ENCODE results near the gene ACAD10. TPM values are rescaled to one million over a fixed set of nuclear protein-coding genes. Genes with fewer than 3 reads are reported as not detected.

ACAD10 gene
- total and polyA plus RNA-seq, 2 of the 13 experiments (the other 11 are each of a cell fraction or from before 2014, with no cell fraction given): 15.2 to 16.3 TPM

GRCh38 chr12:111791507-111791906 is 105.7 kb downstream of the ACAD10 start:
- DNase-seq (ENCODE audit: low spot score) (no peak), ATAC-seq (peak; percentile 18; the same call in 1 of the 3 replicates), FAIRE-seq (no peak)
- Histone ChIP-seq H3K36me3 (replicated peaks in 1 of 2; ENCODE audit: control insufficient read depth in 1 of 2, insufficient read depth in 2 of 2, low read length in 2 of 2) (peaks cover 29 to 70% of the 10 kb centered on the region in 2 experiments), H3K9ac (ENCODE audit: insufficient read depth, low read depth, low read length) (no peak overlapping the region), H3K27me3 (ENCODE audit: control insufficient read depth in 1 of 2, insufficient read depth in 2 of 2, low read length in 2 of 2) (no peaks in the 10 kb centered on the region), H3K4me1 (ENCODE audit: insufficient read depth, low read length) (peaks cover 34% of the 10 kb centered on the region), H3K4me2 (ENCODE audit: low read depth, low read length) (no peak overlapping the region), H3K4me3 (replicated peaks in 1 of 3; ENCODE audit: insufficient read depth in 1 of 3, low read depth in 2 of 3, low read length in 3 of 3) (no peak overlapping the region), H3K79me2 (ENCODE audit: insufficient read depth, low read length) (no peaks in the 10 kb centered on the region), H3K9me3 (ENCODE audit: low read length) (no peaks in the 10 kb centered on the region), H3K27ac (ENCODE audit: extremely low read length, insufficient read depth, low read length) (no peak overlapping the region), H4K20me1 (ENCODE audit: insufficient read depth, low read length) (no peaks in the 10 kb centered on the region), H2AFZ (ENCODE audit: low read length) (no peak overlapping the region)
- TF ChIP-seq MED1 (CRISPR knock-in tag; IDR thresholded peaks at IDR 0.05): no peak
- TF ChIP-seq ZNF329 (CRISPR knock-in tag; IDR thresholded peaks at IDR 0.05; ENCODE audit: low read depth): no peak
- TF ChIP-seq SP2 (CRISPR knock-in tag; IDR thresholded peaks at IDR 0.05): no peak
- TF ChIP-seq ZSCAN22 (CRISPR knock-in tag; IDR thresholded peaks at IDR 0.05): no peak
- TF ChIP-seq ZNF589 (CRISPR knock-in tag; conservative IDR thresholded peaks at IDR 0.05): no peak
- intact Hi-C loops (cut with micrococcal nuclease; ENCODE audit: unreplicated experiment): no loop called here
- ChIA-PET CTCF (ENCODE audit: low intra/inter-chr PET ratio, low total read pairs) (no interaction called here), POLR2A (interaction anchor here (1.2 kb wide), 1 partner anchor 37 kb away, joined by 3 read pairs; no protein-coding TSS in a partner anchor)
- in situ Hi-C loops (cut with HindIII; ENCODE audit: extremely low pct_ligation_motif_present, low pct_unique_long_range_greater_than_20kb): loop anchor here (5.0 kb wide), 1 partner anchor 34 kb away; no protein-coding TSS in a partner anchor
- no TSS peak for BruUV-seq (replicated peaks)
- WGBS (ENCODE audit: low lambda C conversion rate): 69% methylated on average over 4 of the region's 8 CpGs

GRCh38 chr12:111792155-111792855 is 106.5 kb downstream of the ACAD10 start:
- POLR2A ChIA-PET: no interaction called here
- Histone ChIP-seq H3K4me2 (ENCODE audit: low read depth, low read length) (no peak overlapping the region), H3K36me3 (replicated peaks in 1 of 2; ENCODE audit: control insufficient read depth in 1 of 2, insufficient read depth in 2 of 2, low read length in 2 of 2) (peaks cover 27 to 69% of the 10 kb centered on the region in 2 experiments), H3K27ac (ENCODE audit: extremely low read length, insufficient read depth, low read length) (no peak overlapping the region), H4K20me1 (ENCODE audit: insufficient read depth, low read length) (no peaks in the 10 kb centered on the region), H3K4me1 (ENCODE audit: insufficient read depth, low read length) (peaks cover 26% of the 10 kb centered on the region), H3K9me3 (ENCODE audit: low read length) (no peaks in the 10 kb centered on the region), H2AFZ (ENCODE audit: low read length) (no peak overlapping the region), H3K27me3 (ENCODE audit: control insufficient read depth in 1 of 2, insufficient read depth in 2 of 2, low read length in 2 of 2) (no peaks in the 10 kb centered on the region), H3K9ac (ENCODE audit: insufficient read depth, low read depth, low read length) (no peak overlapping the region), H3K4me3 (replicated peaks in 1 of 3; ENCODE audit: insufficient read depth in 1 of 3, low read depth in 2 of 3, low read length in 3 of 3) (no peak overlapping the region), H3K79me2 (ENCODE audit: insufficient read depth, low read length) (no peaks in the 10 kb centered on the region)
- TF ChIP-seq RORA (CRISPR knock-in tag; IDR thresholded peaks at IDR 0.05) (no peak), ZNF260 (CRISPR knock-in tag; IDR thresholded peaks at IDR 0.05; ENCODE audit: borderline replicate concordance, low read depth) (no peak), RNF2 (conservative IDR thresholded peaks at IDR 0.05; ENCODE audit: low read depth) (no peak), AGO2 (optimal IDR thresholded peaks at IDR 0.05; ENCODE audit: low read depth, low read length) (peak; percentile 54)
- TF ChIP-seq, protein P1, sequence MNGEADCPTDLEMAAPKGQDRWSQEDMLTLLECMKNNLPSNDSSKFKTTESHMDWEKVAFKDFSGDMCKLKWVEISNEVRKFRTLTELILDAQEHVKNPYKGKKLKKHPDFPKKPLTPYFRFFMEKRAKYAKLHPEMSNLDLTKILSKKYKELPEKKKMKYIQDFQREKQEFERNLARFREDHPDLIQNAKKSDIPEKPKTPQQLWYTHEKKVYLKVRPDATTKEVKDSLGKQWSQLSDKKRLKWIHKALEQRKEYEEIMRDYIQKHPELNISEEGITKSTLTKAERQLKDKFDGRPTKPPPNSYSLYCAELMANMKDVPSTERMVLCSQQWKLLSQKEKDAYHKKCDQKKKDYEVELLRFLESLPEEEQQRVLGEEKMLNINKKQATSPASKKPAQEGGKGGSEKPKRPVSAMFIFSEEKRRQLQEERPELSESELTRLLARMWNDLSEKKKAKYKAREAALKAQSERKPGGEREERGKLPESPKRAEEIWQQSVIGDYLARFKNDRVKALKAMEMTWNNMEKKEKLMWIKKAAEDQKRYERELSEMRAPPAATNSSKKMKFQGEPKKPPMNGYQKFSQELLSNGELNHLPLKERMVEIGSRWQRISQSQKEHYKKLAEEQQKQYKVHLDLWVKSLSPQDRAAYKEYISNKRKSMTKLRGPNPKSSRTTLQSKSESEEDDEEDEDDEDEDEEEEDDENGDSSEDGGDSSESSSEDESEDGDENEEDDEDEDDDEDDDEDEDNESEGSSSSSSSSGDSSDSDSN (CRISPR knock-in tag; IDR thresholded peaks at IDR 0.05): no peak
- ATAC-seq (no peak), FAIRE-seq (no peak), DNase-seq (ENCODE audit: low spot score) (no peak)
- intact Hi-C loops (cut with micrococcal nuclease; ENCODE audit: unreplicated experiment): no loop called here
- BruUV-seq (replicated peaks): no TSS peak
- CTCF ChIA-PET (ENCODE audit: low intra/inter-chr PET ratio, low total read pairs): no interaction called here
- in situ Hi-C loops (cut with HindIII; ENCODE audit: extremely low pct_ligation_motif_present, low pct_unique_long_range_greater_than_20kb): loop anchor here (5.0 kb wide), 1 partner anchor 35 kb away; no protein-coding TSS in a partner anchor
- WGBS (ENCODE audit: low lambda C conversion rate): 90% methylated on average over 11 of the region's 27 CpGs

Data from HepG2 (cell line).